C4-2B (cell line): ENCODE measurements around the gene SPSB1.

Source experiments
- ZFX ChIP-seq: fragments of 450-650 bp; IDR thresholded peaks from 2 replicates; pipeline ENCODE4 v1.6.1; 2017
- TF ChIP-seq, protein P1 (sequence below): fragments of 450-650 bp; conservative IDR thresholded peaks from 2 replicates; pipeline ENCODE4 v1.5.1; 2017; ENCODE audit warnings: mild to moderate bottlenecking

GRCh38 chr1:9298282-9298681, 5.6 kb downstream of the SPSB1 start:
- TF ChIP-seq, protein P1, sequence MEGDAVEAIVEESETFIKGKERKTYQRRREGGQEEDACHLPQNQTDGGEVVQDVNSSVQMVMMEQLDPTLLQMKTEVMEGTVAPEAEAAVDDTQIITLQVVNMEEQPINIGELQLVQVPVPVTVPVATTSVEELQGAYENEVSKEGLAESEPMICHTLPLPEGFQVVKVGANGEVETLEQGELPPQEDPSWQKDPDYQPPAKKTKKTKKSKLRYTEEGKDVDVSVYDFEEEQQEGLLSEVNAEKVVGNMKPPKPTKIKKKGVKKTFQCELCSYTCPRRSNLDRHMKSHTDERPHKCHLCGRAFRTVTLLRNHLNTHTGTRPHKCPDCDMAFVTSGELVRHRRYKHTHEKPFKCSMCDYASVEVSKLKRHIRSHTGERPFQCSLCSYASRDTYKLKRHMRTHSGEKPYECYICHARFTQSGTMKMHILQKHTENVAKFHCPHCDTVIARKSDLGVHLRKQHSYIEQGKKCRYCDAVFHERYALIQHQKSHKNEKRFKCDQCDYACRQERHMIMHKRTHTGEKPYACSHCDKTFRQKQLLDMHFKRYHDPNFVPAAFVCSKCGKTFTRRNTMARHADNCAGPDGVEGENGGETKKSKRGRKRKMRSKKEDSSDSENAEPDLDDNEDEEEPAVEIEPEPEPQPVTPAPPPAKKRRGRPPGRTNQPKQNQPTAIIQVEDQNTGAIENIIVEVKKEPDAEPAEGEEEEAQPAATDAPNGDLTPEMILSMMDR: no peak
- TF ChIP-seq ZFX: no peak
